K562 (cell line): ENCODE results near the gene ITSN1. TPM values are rescaled to one million over a fixed set of nuclear protein-coding genes. Genes with fewer than 3 reads are reported as not detected.

Experiments used
- ATAC-seq: fragments of 200-7000 bp; cut with Tn5 transposase; 3 replicates; pipeline ENCODE4 v1.9.1; 2020; ENCODE audit warnings: moderate library complexity
- BruUV-seq: library from RNA; stranded (reverse); fragments of 400-500 nt; replicated peaks from 2 replicates; lab custom pipeline; 2021; lab: Mats Ljungman, UMichigan
- CTCF ChIA-PET: fragments of 300-600 bp; formaldehyde crosslinking; extraction: SDS; loops from one replicate; lab custom pipeline; 2021; ENCODE audit warnings: low intra/inter-chr PET ratio; lab: Yijun Ruan, JAX
- POLR2A ChIA-PET: fragments of 300-600, 350-650 bp; sonication (Branson Sonifier 250); formaldehyde crosslinking; extraction: SDS; loops from one replicate; lab custom pipeline; 2021; ENCODE audit warnings: antibody characterized with exemption, inconsistent platforms; lab: Yijun Ruan, JAX
- DNase-seq, 4 experiments: peaks; one replicate each; pipeline versions ENCODE4 v3.0.0 to v3.0.0-alpha.2; 2011 to 2018; ENCODE audit warnings: low spot score in 3 of 4, mixed read lengths in 3 of 4; ENCODE audit errors: extremely low read depth in 1 of 4
- FAIRE-seq: peaks from 2 replicates; lab custom pipeline; 2011; peaks lifted over from hg19 to GRCh38; lab: Jason Lieb, UNC
- H2AFZ ChIP-seq: 2 replicates; pipeline ENCODE4 v1.6.0; 2011; ENCODE audit warnings: low read depth, low read length, control low read depth, inconsistent platforms
- H3K27ac ChIP-seq: fragments of 200-600 bp; 3 replicates; pipeline ENCODE4 v1.8.0; 2011; ENCODE audit warnings: low read depth, mild to moderate bottlenecking, control low read depth, inconsistent platforms, low read length, moderate library complexity, mixed read lengths; ENCODE audit errors: extremely low read depth
- H3K27me3 ChIP-seq, 2 experiments: fragments of 300-600 bp in 1 of 2; 2 replicates in 1 of 2; 3 replicates in 1 of 2; pipeline versions ENCODE4 v1.6.0 to v1.8.0; 2011; ENCODE audit warnings: inconsistent platforms in 2 of 2, low read length in 2 of 2, mild to moderate bottlenecking in 1 of 2, mixed read lengths in 1 of 2, moderate library complexity in 1 of 2; ENCODE audit not compliant: control insufficient read depth in 2 of 2, insufficient read depth in 2 of 2
- H3K36me3 ChIP-seq: fragments of 300-600 bp; 3 replicates; pipeline ENCODE4 v1.8.0; 2011; ENCODE audit warnings: mild to moderate bottlenecking, low read length, inconsistent platforms; ENCODE audit not compliant: control insufficient read depth, insufficient read depth
- H3K4me1 ChIP-seq, 2 experiments: fragments of 200-600 bp in 1 of 2; replicated peaks in 1 of 2; 2 replicates in 1 of 2; 3 replicates in 1 of 2; pipeline versions ENCODE4 v1.5.1 to v1.8.0; 2011; ENCODE audit warnings: inconsistent platforms in 2 of 2, low read length in 2 of 2, mild to moderate bottlenecking in 1 of 2, mixed read lengths in 1 of 2, moderate library complexity in 1 of 2; ENCODE audit not compliant: control insufficient read depth in 2 of 2, insufficient read depth in 2 of 2
- H3K4me2 ChIP-seq: 2 replicates; pipeline ENCODE4 v1.6.1; 2011; ENCODE audit warnings: low read length, control low read depth, inconsistent platforms, mixed read lengths; ENCODE audit not compliant: insufficient read depth
- H3K4me3 ChIP-seq: fragments of 200-600 bp; sonication (generic), shearing (Covaris generic); 2 replicates; pipeline ENCODE4 v1.5.1; 2016; ENCODE audit warnings: control low read depth, inconsistent platforms
- H3K79me2 ChIP-seq: fragments of 200-600 bp; 3 replicates; pipeline ENCODE4 v1.8.0; 2011; ENCODE audit warnings: low read length, inconsistent platforms; ENCODE audit not compliant: control insufficient read depth, insufficient read depth
- H3K9ac ChIP-seq, 2 experiments: 2 replicates each; pipeline versions ENCODE4 v1.6.0 to v1.6.1; 2011; ENCODE audit warnings: low read depth in 2 of 2, low read length in 2 of 2, control low read depth in 1 of 2, inconsistent platforms in 1 of 2, mild to moderate bottlenecking in 1 of 2, mixed read lengths in 1 of 2; ENCODE audit not compliant: insufficient read depth in 1 of 2
- H3K9me1 ChIP-seq: one replicate; pipeline ENCODE4 v1.6.0; 2011; ENCODE audit warnings: inconsistent platforms, mild to moderate bottlenecking, low read length, moderate library complexity; ENCODE audit not compliant: control insufficient read depth, insufficient read depth
- H3K9me3 ChIP-seq: replicated peaks from 2 replicates; pipeline ENCODE4 v1.5.1; 2011; ENCODE audit warnings: low read depth, low read length, inconsistent platforms; ENCODE audit not compliant: control insufficient read depth, insufficient read depth
- H4K20me1 ChIP-seq: replicated peaks from 2 replicates; pipeline ENCODE4 v1.6.1; 2011; ENCODE audit warnings: low read length, inconsistent platforms, mixed read lengths; ENCODE audit not compliant: control insufficient read depth, insufficient read depth
- E2F4 ChIP-seq: sonication (generic); formaldehyde crosslinking; IDR thresholded peaks from 2 replicates; pipeline ENCODE4 v1.8.0; 2022; ENCODE audit warnings: mild to moderate bottlenecking, low read depth, missing genetic modification reagents
- NEUROD1 ChIP-seq: fragments of 150-350 bp; IDR thresholded peaks from 2 replicates; pipeline ENCODE4 v1.6.1; 2014; ENCODE audit warnings: borderline replicate concordance, low read length, low read depth; ENCODE audit not compliant: partially characterized antibody
- RBM22 ChIP-seq: fragments of 200-400 bp; formaldehyde crosslinking; IDR thresholded peaks from 2 replicates; pipeline ENCODE4 v1.6.1; 2018; ENCODE audit warnings: low read length, low read depth; ENCODE audit not compliant: poor library complexity, severe bottlenecking
- TEAD1 ChIP-seq, 2 experiments: fragments of 450-650 bp in 1 of 2; sonication (generic) in 1 of 2; formaldehyde crosslinking; IDR thresholded peaks; 2 replicates each; pipeline versions ENCODE4 v1.4.0 to v1.8.0; 2020 to 2022; ENCODE audit warnings: mild to moderate bottlenecking in 2 of 2, missing genetic modification reagents in 1 of 2
- XRCC5 ChIP-seq: fragments of 200-400 bp; formaldehyde crosslinking; IDR thresholded peaks from 2 replicates; pipeline ENCODE4 v1.6.1; 2017; ENCODE audit warnings: low read depth, mild to moderate bottlenecking, low read length
- WGBS: fragments of 100-300 bp; shearing (Covaris generic); methylation state at CpG from one replicate; pipeline ENCODE4 v1.1.6; 2016; ENCODE audit warnings: low coverage, mixed read lengths; ENCODE audit not compliant: insufficient coverage; ENCODE audit errors: missing lambda C conversion rate; 5-methylcytosine and 5-hydroxymethylcytosine counted together
- in situ Hi-C: fragments of 300-500 bp; cut with MboI; formaldehyde crosslinking; loops from 4 replicates; pipeline ENCODE4 v1.15.0; 2018; ENCODE audit warnings: inconsistent platforms, mixed read lengths
- intact Hi-C: fragments of 100-400 bp; cut with micrococcal nuclease; formaldehyde crosslinking; loops from 2 replicates; pipeline ENCODE4 v1.14.2; 2022
- polyA plus RNA-seq, 8 experiments: library from polyadenylated mRNA; depleted of rRNA in 4 of 8; stranded (reverse) in 5 of 8; unstranded in 3 of 8; fragments of >200 nt; fragmentation: Nextera tagmentation in 2 of 8; fragmentation: Illumina TruSeq in 1 of 8; extraction: Ambion mirVana in 2 of 8; extraction: Trizol in 1 of 8; gene quantifications; 2 replicates each; pipeline versions ENCODE4 v1.2.1 to v1.2.3, GENCODE V29; 2011 to 2014; ENCODE audit warnings: inconsistent platforms in 1 of 8, missing spikeins in 1 of 8
- total RNA-seq, 7 experiments: library from RNA; depleted of rRNA in 6 of 7; stranded (reverse); fragments of >200 nt in 6 of 7; fragmentation: Illumina TruSeq in 2 of 7; extraction: Trizol in 2 of 7; gene quantifications; 2 replicates each; pipeline versions ENCODE4 v1.2.1 to v1.2.3, GENCODE V29; 2011 to 2021; ENCODE audit warnings: low replicate concordance in 1 of 7
- TF ChIP-seq, protein P1 (sequence below): fragments of 450-650 bp; formaldehyde crosslinking; IDR thresholded peaks from 2 replicates; pipeline ENCODE4 v1.4.0; 2022; ENCODE audit warnings: mild to moderate bottlenecking, moderate library complexity
- TF ChIP-seq, protein P2 (sequence below): sonication (generic); formaldehyde crosslinking; IDR thresholded peaks from 2 replicates; pipeline ENCODE4 v1.8.0; 2022; ENCODE audit warnings: mild to moderate bottlenecking, missing genetic modification reagents
- TF ChIP-seq, protein P3 (sequence below), 2 experiments: fragments of 450-650 bp; IDR thresholded peaks; 2 replicates each; pipeline ENCODE4 v1.6.1; 2018; ENCODE audit warnings: mild to moderate bottlenecking in 2 of 2, low read depth in 1 of 2; ENCODE audit not compliant: partially characterized antibody in 2 of 2

The ITSN1 gene
- total and polyA plus RNA-seq, 9 of the 15 experiments (the other 6 are each of a cell fraction or from before 2014, with no cell fraction given), result 1.1 to 12.6 (median 4.8) TPM

DNA sequence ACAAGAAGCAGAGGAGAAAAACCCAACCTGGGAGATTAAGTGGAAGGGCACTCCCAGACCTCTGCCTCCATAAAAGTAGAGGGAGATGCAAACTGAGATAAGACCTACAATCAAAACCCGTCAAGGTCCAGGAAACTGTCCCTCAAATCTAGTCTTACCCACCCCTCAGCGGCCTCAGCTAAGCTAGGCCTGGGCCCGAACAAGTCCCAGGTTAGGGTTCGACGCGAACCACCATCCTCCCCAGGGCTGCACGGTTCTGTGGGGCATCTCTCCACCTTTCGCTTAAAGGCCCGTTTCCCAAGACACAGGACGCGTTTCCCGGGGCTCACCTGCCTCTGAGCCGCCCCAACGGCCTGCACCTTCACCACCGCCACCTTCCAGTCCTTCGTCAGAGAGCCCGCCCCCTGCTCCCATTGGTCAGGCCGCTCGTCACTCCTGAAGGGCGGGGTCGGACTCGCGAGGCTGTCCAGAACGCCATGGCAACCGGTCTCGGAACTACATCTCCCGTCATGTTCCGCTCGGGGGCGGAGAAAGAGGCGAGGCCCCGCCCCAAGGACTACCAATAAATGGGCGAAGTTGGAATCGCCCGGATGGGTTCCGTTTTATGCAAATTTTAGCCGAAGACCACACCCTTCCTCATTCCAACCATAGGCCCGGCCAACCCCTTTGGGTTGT is 812 bp upstream of the ITSN1 start, which contains the start of gene CRYZL1:
Gene CRYZL1, minus strand, starts transcription at position 390 of the 675 bp plus-strand sequence. CDS start 10,190 bp downstream, outside the sequence.
- Histone ChIP-seq H4K20me1 (no peaks in the 10 kb centered on the region), H3K9me3 (no peaks in the 10 kb centered on the region), H3K4me2 (peak within 1 kb of the TSS; percentile 93), H3K4me3 (peak within 1 kb of the TSS; percentile 64), H3K27me3 (peaks cover 4 to 10% of the 10 kb centered on the region in 2 experiments; a peak in 1 of 5 replicates), H3K36me3 (no peaks in the 10 kb centered on the region), H3K9me1 (no peaks in the 10 kb centered on the region), H3K9ac (peak within 1 kb of the TSS; percentile 75 to 97), H2AFZ (peak within 1 kb of the TSS; percentile 98), H3K79me2 (peaks cover 26% of the 10 kb centered on the region), H3K27ac (peak within 1 kb of the TSS; percentile 82), H3K4me1 (peaks cover 5 to 12% of the 10 kb centered on the region in 2 experiments; a peak in 4 of 5 replicates)
- CTCF ChIA-PET, result no interaction called here
- in situ Hi-C loops, result no loop called here
- under 1% methylated on average over 38 of the region's 38 CpGs for WGBS
- intact Hi-C loops, result no loop called here
- DNase-seq (peak; percentile 97 to 100 (median 98)), FAIRE-seq (peak; percentile 98), ATAC-seq (peak; percentile 92)
- BruUV-seq, result no TSS peak
- POLR2A ChIA-PET, result interaction anchor here (0.6 to 1.6 kb wide), 5 partner anchors 9 to 190 kb away, joined by 3 to 4 read pairs (median 3); no protein-coding TSS in a partner anchor
- TF ChIP-seq RBM22 (peak; percentile 92), NEUROD1 (peak; percentile 93), XRCC5 (no peak), TEAD1 (CRISPR knock-in tag; IDR thresholded peaks at IDR 0.05) (peak in 1 of 2 experiments; percentile 97), E2F4 (peak; percentile 85; the same call in 1 of the 2 replicates)
- TF ChIP-seq, protein P1, sequence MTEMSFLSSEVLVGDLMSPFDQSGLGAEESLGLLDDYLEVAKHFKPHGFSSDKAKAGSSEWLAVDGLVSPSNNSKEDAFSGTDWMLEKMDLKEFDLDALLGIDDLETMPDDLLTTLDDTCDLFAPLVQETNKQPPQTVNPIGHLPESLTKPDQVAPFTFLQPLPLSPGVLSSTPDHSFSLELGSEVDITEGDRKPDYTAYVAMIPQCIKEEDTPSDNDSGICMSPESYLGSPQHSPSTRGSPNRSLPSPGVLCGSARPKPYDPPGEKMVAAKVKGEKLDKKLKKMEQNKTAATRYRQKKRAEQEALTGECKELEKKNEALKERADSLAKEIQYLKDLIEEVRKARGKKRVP (CRISPR knock-in tag), result peak; percentile 40; the same call in 1 of the 2 replicates
- TF ChIP-seq, protein P2, sequence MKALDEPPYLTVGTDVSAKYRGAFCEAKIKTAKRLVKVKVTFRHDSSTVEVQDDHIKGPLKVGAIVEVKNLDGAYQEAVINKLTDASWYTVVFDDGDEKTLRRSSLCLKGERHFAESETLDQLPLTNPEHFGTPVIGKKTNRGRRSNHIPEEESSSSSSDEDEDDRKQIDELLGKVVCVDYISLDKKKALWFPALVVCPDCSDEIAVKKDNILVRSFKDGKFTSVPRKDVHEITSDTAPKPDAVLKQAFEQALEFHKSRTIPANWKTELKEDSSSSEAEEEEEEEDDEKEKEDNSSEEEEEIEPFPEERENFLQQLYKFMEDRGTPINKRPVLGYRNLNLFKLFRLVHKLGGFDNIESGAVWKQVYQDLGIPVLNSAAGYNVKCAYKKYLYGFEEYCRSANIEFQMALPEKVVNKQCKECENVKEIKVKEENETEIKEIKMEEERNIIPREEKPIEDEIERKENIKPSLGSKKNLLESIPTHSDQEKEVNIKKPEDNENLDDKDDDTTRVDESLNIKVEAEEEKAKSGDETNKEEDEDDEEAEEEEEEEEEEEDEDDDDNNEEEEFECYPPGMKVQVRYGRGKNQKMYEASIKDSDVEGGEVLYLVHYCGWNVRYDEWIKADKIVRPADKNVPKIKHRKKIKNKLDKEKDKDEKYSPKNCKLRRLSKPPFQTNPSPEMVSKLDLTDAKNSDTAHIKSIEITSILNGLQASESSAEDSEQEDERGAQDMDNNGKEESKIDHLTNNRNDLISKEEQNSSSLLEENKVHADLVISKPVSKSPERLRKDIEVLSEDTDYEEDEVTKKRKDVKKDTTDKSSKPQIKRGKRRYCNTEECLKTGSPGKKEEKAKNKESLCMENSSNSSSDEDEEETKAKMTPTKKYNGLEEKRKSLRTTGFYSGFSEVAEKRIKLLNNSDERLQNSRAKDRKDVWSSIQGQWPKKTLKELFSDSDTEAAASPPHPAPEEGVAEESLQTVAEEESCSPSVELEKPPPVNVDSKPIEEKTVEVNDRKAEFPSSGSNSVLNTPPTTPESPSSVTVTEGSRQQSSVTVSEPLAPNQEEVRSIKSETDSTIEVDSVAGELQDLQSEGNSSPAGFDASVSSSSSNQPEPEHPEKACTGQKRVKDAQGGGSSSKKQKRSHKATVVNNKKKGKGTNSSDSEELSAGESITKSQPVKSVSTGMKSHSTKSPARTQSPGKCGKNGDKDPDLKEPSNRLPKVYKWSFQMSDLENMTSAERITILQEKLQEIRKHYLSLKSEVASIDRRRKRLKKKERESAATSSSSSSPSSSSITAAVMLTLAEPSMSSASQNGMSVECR, result peak; percentile 94
- TF ChIP-seq, protein P3, sequence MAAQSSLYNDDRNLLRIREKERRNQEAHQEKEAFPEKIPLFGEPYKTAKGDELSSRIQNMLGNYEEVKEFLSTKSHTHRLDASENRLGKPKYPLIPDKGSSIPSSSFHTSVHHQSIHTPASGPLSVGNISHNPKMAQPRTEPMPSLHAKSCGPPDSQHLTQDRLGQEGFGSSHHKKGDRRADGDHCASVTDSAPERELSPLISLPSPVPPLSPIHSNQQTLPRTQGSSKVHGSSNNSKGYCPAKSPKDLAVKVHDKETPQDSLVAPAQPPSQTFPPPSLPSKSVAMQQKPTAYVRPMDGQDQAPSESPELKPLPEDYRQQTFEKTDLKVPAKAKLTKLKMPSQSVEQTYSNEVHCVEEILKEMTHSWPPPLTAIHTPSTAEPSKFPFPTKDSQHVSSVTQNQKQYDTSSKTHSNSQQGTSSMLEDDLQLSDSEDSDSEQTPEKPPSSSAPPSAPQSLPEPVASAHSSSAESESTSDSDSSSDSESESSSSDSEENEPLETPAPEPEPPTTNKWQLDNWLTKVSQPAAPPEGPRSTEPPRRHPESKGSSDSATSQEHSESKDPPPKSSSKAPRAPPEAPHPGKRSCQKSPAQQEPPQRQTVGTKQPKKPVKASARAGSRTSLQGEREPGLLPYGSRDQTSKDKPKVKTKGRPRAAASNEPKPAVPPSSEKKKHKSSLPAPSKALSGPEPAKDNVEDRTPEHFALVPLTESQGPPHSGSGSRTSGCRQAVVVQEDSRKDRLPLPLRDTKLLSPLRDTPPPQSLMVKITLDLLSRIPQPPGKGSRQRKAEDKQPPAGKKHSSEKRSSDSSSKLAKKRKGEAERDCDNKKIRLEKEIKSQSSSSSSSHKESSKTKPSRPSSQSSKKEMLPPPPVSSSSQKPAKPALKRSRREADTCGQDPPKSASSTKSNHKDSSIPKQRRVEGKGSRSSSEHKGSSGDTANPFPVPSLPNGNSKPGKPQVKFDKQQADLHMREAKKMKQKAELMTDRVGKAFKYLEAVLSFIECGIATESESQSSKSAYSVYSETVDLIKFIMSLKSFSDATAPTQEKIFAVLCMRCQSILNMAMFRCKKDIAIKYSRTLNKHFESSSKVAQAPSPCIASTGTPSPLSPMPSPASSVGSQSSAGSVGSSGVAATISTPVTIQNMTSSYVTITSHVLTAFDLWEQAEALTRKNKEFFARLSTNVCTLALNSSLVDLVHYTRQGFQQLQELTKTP (IDR thresholded peaks at IDR 0.05; ENCODE audit: low read depth in 1 of 2, partially characterized antibody in 2 of 2), result peak; percentile 66 to 79
